Neural cell (in vitro differentiated cells): ENCODE measurements around the gene RGS9. TPM values are rescaled to one million over a fixed set of nuclear protein-coding genes. Genes with fewer than 3 reads are reported as not detected.
A peak's percentile ranks its signal among the peaks of the same experiment; 100 is the strongest.

Source experiments
- H2AFZ ChIP-seq: fragments of 200-600, 300-800 bp; sonication (generic), shearing (Covaris generic); 2 replicates; pipeline ENCODE4 v1.6.0; 2014; ENCODE audit warnings: low read depth, mild to moderate bottlenecking, antibody characterized with exemption, low read length, moderate library complexity
- H3F3A ChIP-seq: fragments of 200-600 bp; shearing (Covaris generic); 2 replicates; pipeline ENCODE4 v1.6.1; 2016; ENCODE audit warnings: mild to moderate bottlenecking, moderate library complexity, mixed read lengths, antibody characterized with exemption, low read length; ENCODE audit not compliant: insufficient read depth, poor library complexity, severe bottlenecking
- H3K27ac ChIP-seq: fragments of 200-600, 300-800 bp; sonication (generic), shearing (Covaris generic); 2 replicates; pipeline ENCODE4 v1.5.1; 2014; ENCODE audit warnings: mild to moderate bottlenecking, low read length, moderate library complexity
- H3K27me3 ChIP-seq: fragments of 300-800, 200-600 bp; sonication (generic), shearing (Covaris generic); 2 replicates; pipeline ENCODE4 v1.6.0; 2014; ENCODE audit warnings: mild to moderate bottlenecking, low read depth, low read length, moderate library complexity; ENCODE audit not compliant: insufficient read depth
- H3K36me3 ChIP-seq: fragments of 300-800, 200-600 bp; sonication (generic), shearing (Covaris generic); 2 replicates; pipeline ENCODE4 v1.5.1; 2014; ENCODE audit warnings: mild to moderate bottlenecking, antibody characterized with exemption, low read length, moderate library complexity; ENCODE audit not compliant: insufficient read depth
- H3K4me2 ChIP-seq: fragments of 300-800, 200-600 bp; sonication (generic), shearing (Covaris generic); 2 replicates; pipeline ENCODE4 v1.6.0; 2014; ENCODE audit warnings: mild to moderate bottlenecking, low read length
- H3K4me3 ChIP-seq: fragments of 300-800, 200-600 bp; sonication (generic), shearing (Covaris generic); 2 replicates; pipeline ENCODE4 v1.5.1; 2014; ENCODE audit warnings: mild to moderate bottlenecking, low read length, moderate library complexity
- H3K79me2 ChIP-seq: fragments of 200-600 bp; shearing (Covaris generic); replicated peaks from 2 replicates; pipeline ENCODE4 v1.6.0; 2014; ENCODE audit warnings: mild to moderate bottlenecking, low read length, moderate library complexity; ENCODE audit not compliant: insufficient read depth
- H3K9ac ChIP-seq: fragments of 300-800, 200-600 bp; sonication (generic), shearing (Covaris generic); 2 replicates; pipeline ENCODE4 v1.6.1; 2016; ENCODE audit warnings: mild to moderate bottlenecking, low read length, mixed read lengths
- H3K9me2 ChIP-seq: fragments of 200-600 bp; shearing (Covaris generic); 2 replicates; pipeline ENCODE4 v1.6.1; 2016; ENCODE audit warnings: mild to moderate bottlenecking, low read length, mixed read lengths; ENCODE audit not compliant: insufficient read depth
- H3K9me3 ChIP-seq: fragments of 200-600, 300-800 bp; sonication (generic), shearing (Covaris generic); 2 replicates; pipeline ENCODE4 v1.6.1; 2016; ENCODE audit warnings: mild to moderate bottlenecking, mixed run types, low read length, moderate library complexity, mixed read lengths
- H4K20me1 ChIP-seq: fragments of 200-600 bp; shearing (Covaris generic); 2 replicates; pipeline ENCODE4 v1.6.1; 2016; ENCODE audit warnings: mild to moderate bottlenecking, mixed run types; ENCODE audit not compliant: insufficient read depth
- CTCF ChIP-seq: fragments of 450-650 bp; IDR thresholded peaks from 2 replicates; pipeline ENCODE4 v1.5.1; 2014; ENCODE audit warnings: antibody characterized with exemption, mild to moderate bottlenecking, moderate library complexity; ENCODE audit not compliant: poor library complexity, severe bottlenecking
- EP300 ChIP-seq: fragments of 450-650 bp; conservative IDR thresholded peaks from 2 replicates; pipeline ENCODE4 v1.6.1; 2014; ENCODE audit warnings: antibody characterized with exemption, mild to moderate bottlenecking, moderate library complexity; ENCODE audit not compliant: poor library complexity, severe bottlenecking
- EZH2 ChIP-seq: fragments of 200-600, 300-800 bp; shearing (Covaris generic), sonication (generic); IDR thresholded peaks from 2 replicates; pipeline ENCODE4 v1.6.1; 2014; ENCODE audit warnings: antibody characterized with exemption, low read length, borderline replicate concordance, mild to moderate bottlenecking; ENCODE audit not compliant: insufficient read depth, poor library complexity, severe bottlenecking
- MXI1 ChIP-seq: fragments of 450-650 bp; conservative IDR thresholded peaks from 2 replicates; pipeline ENCODE4 v1.6.1; 2014; ENCODE audit warnings: antibody characterized with exemption, mild to moderate bottlenecking; ENCODE audit not compliant: poor library complexity, severe bottlenecking
- POLR2AphosphoS5 ChIP-seq: IDR thresholded peaks from 2 replicates; pipeline ENCODE4 v1.6.1; 2012
- RAD21 ChIP-seq: fragments of 450-650 bp; conservative IDR thresholded peaks from 2 replicates; pipeline ENCODE4 v1.6.1; 2014; ENCODE audit warnings: antibody characterized with exemption, mild to moderate bottlenecking, moderate library complexity
- REST ChIP-seq: IDR thresholded peaks from 2 replicates; pipeline ENCODE4 v1.6.1; 2012; ENCODE audit warnings: borderline replicate concordance
- SMC3 ChIP-seq: fragments of 450-650 bp; conservative IDR thresholded peaks from 2 replicates; pipeline ENCODE4 v1.6.1; 2014; ENCODE audit warnings: antibody characterized with exemption, mild to moderate bottlenecking, moderate library complexity; ENCODE audit not compliant: poor library complexity
- TAF1 ChIP-seq: IDR thresholded peaks from 2 replicates; pipeline ENCODE4 v1.6.1; 2012; ENCODE audit warnings: low read depth
- polyA plus RNA-seq: library from polyadenylated mRNA; depleted of rRNA; stranded (reverse); fragments of >200 nt; gene quantifications from 2 replicates; pipeline ENCODE4 v1.2.3, GENCODE V29; 2014

RGS9 gene
- polyA plus RNA-seq, 1 donor from 2014 or later = 6.8 TPM

DNA sequence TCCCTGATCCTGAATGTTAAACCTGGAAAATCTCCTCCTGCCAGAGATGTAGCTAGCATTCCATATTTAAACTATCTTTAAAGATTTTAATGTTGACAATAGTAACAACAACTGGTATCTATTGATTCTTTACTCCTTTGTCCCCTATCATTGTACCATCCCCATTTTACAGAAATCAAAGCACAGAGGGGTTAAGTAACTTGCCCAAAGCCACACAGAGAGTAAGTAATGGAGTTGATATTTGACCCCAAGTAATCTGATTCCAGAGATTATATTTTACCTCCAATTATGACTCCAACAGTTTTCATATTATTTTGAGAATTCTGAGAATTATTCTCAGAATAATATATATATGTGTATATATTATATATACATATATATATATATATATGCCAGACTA is 37.7 kb upstream of the RGS9 start:
- H4K20me1 ChIP-seq = no peaks in the 10 kb centered on the region
- H3K9me3 ChIP-seq = no peaks in the 10 kb centered on the region
- no peaks in the 10 kb centered on the region for H3K36me3 ChIP-seq
- H2AFZ ChIP-seq = no peak overlapping the region
- H3K4me2 ChIP-seq = no peak overlapping the region
- no peaks in the 10 kb centered on the region for H3K27me3 ChIP-seq
- H3K4me3 ChIP-seq = no peak overlapping the region
- H3K9ac ChIP-seq = no peak overlapping the region
- TF ChIP-seq SMC3 (no peak), TAF1 (no peak), EP300 (no peak), REST (no peak), POLR2AphosphoS5 (no peak), MXI1 (no peak), EZH2 (no peak), CTCF (no peak), RAD21 (no peak)
- H3K9me2 ChIP-seq = no peaks in the 10 kb centered on the region
- no peaks in the 10 kb centered on the region for H3F3A ChIP-seq
- no peak overlapping the region for H3K27ac ChIP-seq
- H3K79me2 ChIP-seq = no peaks in the 10 kb centered on the region

DNA sequence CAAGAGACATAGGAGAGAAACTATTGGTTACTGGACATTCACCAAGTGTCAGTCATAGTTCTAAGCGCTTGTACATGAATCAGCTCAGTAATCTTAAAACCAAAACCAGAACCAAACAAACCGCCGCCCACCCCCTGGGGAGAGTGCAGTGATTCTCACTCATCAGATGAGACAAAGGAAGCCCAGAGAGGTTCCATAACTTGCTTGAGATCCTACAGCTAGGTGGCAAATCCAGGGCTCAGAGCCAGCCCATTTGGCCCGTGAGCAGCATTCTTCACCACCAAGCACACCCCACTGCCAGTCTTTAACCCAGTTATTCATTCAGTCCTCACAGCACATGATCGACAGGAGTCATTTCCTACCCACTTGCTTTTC is 37.2 kb upstream of the RGS9 start:
- H3K27me3 ChIP-seq = no peaks in the 10 kb centered on the region
- H3F3A ChIP-seq = no peaks in the 10 kb centered on the region
- no peaks in the 10 kb centered on the region for H3K79me2 ChIP-seq
- H4K20me1 ChIP-seq = no peaks in the 10 kb centered on the region
- no peak overlapping the region for H2AFZ ChIP-seq
- TF ChIP-seq MXI1 = no peak
- no peak for TF ChIP-seq CTCF
- TF ChIP-seq POLR2AphosphoS5 = no peak
- no peak for TF ChIP-seq EP300
- TF ChIP-seq TAF1 = no peak
- no peak for TF ChIP-seq EZH2
- TF ChIP-seq REST = no peak
- no peak for TF ChIP-seq SMC3
- no peak for TF ChIP-seq RAD21
- H3K9ac ChIP-seq = no peak overlapping the region
- no peaks in the 10 kb centered on the region for H3K36me3 ChIP-seq
- no peak overlapping the region for H3K4me2 ChIP-seq
- H3K9me2 ChIP-seq = no peaks in the 10 kb centered on the region
- H3K27ac ChIP-seq = no peak overlapping the region
- H3K9me3 ChIP-seq = no peaks in the 10 kb centered on the region
- peak overlapping the region; percentile 54 for H3K4me3 ChIP-seq
